Stimulated activated CD4-positive, alpha-beta T cell treated with anti-CD3 and anti-CD28 coated beads, TNF-alpha, amount 100 ng/mL, for 48 hours (primary cell): Measurements from ENCODE around the gene SLIT3.

Experiments used
- DNase-seq, 3 donors: peaks; one replicate each; pipeline ENCODE4 v3.0.0-alpha.2; 2020; ENCODE audit warnings: low read depth in 3 of 3

The SLIT3 gene

GRCh38 chr5:168674893-168675482 lies 626.0 kb downstream of the SLIT3 start:
- no peak for DNase-seq

- no peak for DNase-seq
These were observed 628.1 kb downstream of the SLIT3 start for GRCh38 chr5:168672888-168673287.

GRCh38 chr5:168672016-168672415 lies 628.9 kb downstream of the SLIT3 start:
- DNase-seq, result no peak

GRCh38 chr5:168670881-168671575 lies 629.9 kb downstream of the SLIT3 start:
- DNase-seq, result no peak

- no peak for DNase-seq
These were observed 631.1 kb downstream of the SLIT3 start for GRCh38 chr5:168669668-168670378.

- DNase-seq, result no peak
These were observed 631.8 kb downstream of the SLIT3 start for GRCh38 chr5:168669156-168669555.

- DNase-seq, result no peak
These were observed 632.9 kb downstream of the SLIT3 start for GRCh38 chr5:168668078-168668477.

GRCh38 chr5:168667301-168667840 lies 633.6 kb downstream of the SLIT3 start:
- no peak for DNase-seq

GRCh38 chr5:168666356-168666755 lies 634.6 kb downstream of the SLIT3 start:
- DNase-seq, result no peak

GRCh38 chr5:168663276-168664004 lies 637.5 kb downstream of the SLIT3 start:
- DNase-seq, result no peak

GRCh38 chr5:168661593-168662485 lies 639.1 kb downstream of the SLIT3 start:
- no peak for DNase-seq

GRCh38 chr5:168660691-168661090 lies 640.2 kb downstream of the SLIT3 start:
- no peak for DNase-seq

- DNase-seq, result no peak
These were observed 641.6 kb downstream of the SLIT3 start for GRCh38 chr5:168659286-168659847.

- no peak for DNase-seq
These were observed 642.5 kb downstream of the SLIT3 start for GRCh38 chr5:168658394-168658793.

GRCh38 chr5:168656633-168657032 lies 644.3 kb downstream of the SLIT3 start:
- no peak for DNase-seq

- no peak for DNase-seq
These were observed 645.6 kb downstream of the SLIT3 start for GRCh38 chr5:168655316-168655715.

- no peak for DNase-seq
These were observed 646.7 kb downstream of the SLIT3 start for GRCh38 chr5:168654211-168654721.

GRCh38 chr5:168653626-168654025 lies 647.3 kb downstream of the SLIT3 start:
- DNase-seq, result no peak

- DNase-seq, result no peak
These were observed 649.3 kb downstream of the SLIT3 start for GRCh38 chr5:168651648-168652047.

- DNase-seq, result peak in 1 of 3 donors; percentile 1
These were observed 651.6 kb downstream of the SLIT3 start for GRCh38 chr5:168649306-168649705.
